PC-9 (cell line): ENCODE results near the gene TRAF2. TPM values are rescaled to one million over a fixed set of nuclear protein-coding genes. Genes with fewer than 3 reads are reported as not detected.

Source experiments
- BruUV-seq: library from RNA; stranded (reverse); fragments of 400-500 nt; replicated peaks from 2 replicates; lab custom pipeline; 2021; lab: Mats Ljungman, UMichigan
- CTCF ChIA-PET: fragments of 300-600 bp; sonication (Branson Sonifier 250); formaldehyde crosslinking; loops from one replicate; lab custom pipeline; 2022; ENCODE audit warnings: antibody characterized with exemption; lab: Charles Lee
- POLR2A ChIA-PET: fragments of 300-600 bp; sonication (Branson Sonifier 250); formaldehyde crosslinking; loops from one replicate; lab custom pipeline; 2022; ENCODE audit warnings: antibody characterized with exemption; ENCODE audit not compliant: unreplicated experiment; lab: Charles Lee
- DNase-seq, 2 experiments: peaks; one replicate each; pipeline versions ENCODE4 v3.0.0 to v3.0.0-alpha.2; 2015 to 2022; ENCODE audit warnings: mixed read lengths in 1 of 2
- H2AFZ ChIP-seq: fragments of 200-600 bp; sonication (generic); 2 replicates; pipeline ENCODE4 v1.8.1; 2017; ENCODE audit warnings: antibody characterized with exemption
- H3F3A ChIP-seq: fragments of 200-600 bp; sonication (generic); 2 replicates; pipeline ENCODE4 v1.8.1; 2017; ENCODE audit warnings: antibody characterized with exemption, mild to moderate bottlenecking, low read depth; ENCODE audit not compliant: insufficient read depth
- H3K27ac ChIP-seq: fragments of 200-600 bp; sonication (generic); 2 replicates; pipeline ENCODE4 v1.6.1; 2016; ENCODE audit warnings: mixed run types
- H3K27me3 ChIP-seq: fragments of 200-600 bp; sonication (generic); 2 replicates; pipeline ENCODE4 v1.6.1; 2016; ENCODE audit warnings: low read depth, mixed run types; ENCODE audit not compliant: insufficient read depth
- H3K36me3 ChIP-seq: fragments of 200-600 bp; sonication (generic); 2 replicates; pipeline ENCODE4 v1.6.1; 2016; ENCODE audit warnings: low read depth, mixed run types
- H3K4me1 ChIP-seq: fragments of 200-600 bp; sonication (generic); replicated peaks from 2 replicates; pipeline ENCODE4 v1.6.1; 2016; ENCODE audit warnings: mixed run types; ENCODE audit not compliant: insufficient read depth
- H3K4me2 ChIP-seq: fragments of 200-600 bp; sonication (generic); 2 replicates; pipeline ENCODE4 v1.6.1; 2017; ENCODE audit warnings: mixed run types
- H3K4me3 ChIP-seq: fragments of 200-600 bp; sonication (generic); 2 replicates; pipeline ENCODE4 v1.6.1; 2016; ENCODE audit warnings: mixed run types
- H3K79me2 ChIP-seq: fragments of 200-600 bp; sonication (generic); 2 replicates; pipeline ENCODE4 v1.6.1; 2017; ENCODE audit warnings: low read depth, mixed run types
- H3K9me2 ChIP-seq: fragments of 200-600 bp; sonication (generic); 2 replicates; pipeline ENCODE4 v1.8.1; 2017; ENCODE audit warnings: mild to moderate bottlenecking; ENCODE audit not compliant: insufficient read depth
- H3K9me3 ChIP-seq: fragments of 200-600 bp; sonication (generic); 2 replicates; pipeline ENCODE4 v1.8.1; 2016; ENCODE audit warnings: low read depth; ENCODE audit not compliant: insufficient read depth
- H4K20me1 ChIP-seq: fragments of 200-600 bp; sonication (generic); 2 replicates; pipeline ENCODE4 v1.8.1; 2017; ENCODE audit not compliant: insufficient read depth
- CTCF ChIP-seq: fragments of 200-600 bp; sonication (generic); conservative IDR thresholded peaks from 2 replicates; pipeline ENCODE4 v1.6.1; 2017; ENCODE audit warnings: mixed run types, antibody characterized with exemption, mild to moderate bottlenecking, moderate library complexity
- EZH2 ChIP-seq: fragments of 200-600 bp; sonication (generic); IDR thresholded peaks from 2 replicates; pipeline ENCODE4 v1.8.0; 2017; ENCODE audit warnings: antibody characterized with exemption, low read depth
- intact Hi-C: fragments of 100-400 bp; cut with micrococcal nuclease; formaldehyde crosslinking; loops from one replicate; pipeline ENCODE4 v1.10.0; 2022; ENCODE audit not compliant: unreplicated experiment
- total RNA-seq: library from RNA; stranded (reverse); gene quantifications from 2 replicates; pipeline ENCODE4 v1.2.3, GENCODE V29; 2021

Gene TRAF2
- total RNA-seq, 1 experiment from 2014 or later = 42.7 TPM

DNA sequence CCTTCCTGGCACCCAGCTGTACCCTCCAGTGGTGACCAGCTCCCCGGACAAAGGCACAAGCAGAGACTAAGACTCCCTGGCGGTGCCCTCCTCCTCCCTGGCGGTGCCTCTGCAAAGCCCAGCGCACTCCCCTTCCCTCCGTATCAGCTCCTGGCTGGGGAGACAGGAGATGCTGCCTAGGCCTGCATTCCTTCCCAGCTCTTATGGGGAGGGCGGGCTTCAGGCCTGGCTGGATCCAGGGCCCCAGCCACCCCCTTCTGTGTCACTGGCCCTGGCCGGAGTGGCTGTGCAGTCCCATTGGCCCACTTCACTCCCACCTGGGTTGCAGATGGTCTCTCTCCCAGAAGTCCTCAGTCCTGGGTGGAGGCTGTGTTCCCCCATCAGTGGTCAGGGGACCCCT, 72.2 kb downstream of the TRAF2 start:
- Histone ChIP-seq H3K27ac (no peak overlapping the region), H3K9me2 (no peaks in the 10 kb centered on the region), H3K4me1 (no peaks in the 10 kb centered on the region), H3K27me3 (no peaks in the 10 kb centered on the region), H3K4me2 (no peak overlapping the region), H2AFZ (no peak overlapping the region), H3F3A (peaks cover 8% of the 10 kb centered on the region; the same call in 1 of the 2 replicates), H3K79me2 (no peaks in the 10 kb centered on the region), H4K20me1 (no peaks in the 10 kb centered on the region), H3K36me3 (no peaks in the 10 kb centered on the region), H3K4me3 (no peak overlapping the region), H3K9me3 (no peaks in the 10 kb centered on the region)
- CTCF ChIA-PET = no interaction called here
- intact Hi-C loops = no loop called here
- BruUV-seq = no TSS peak
- no peak for DNase-seq
- POLR2A ChIA-PET = no interaction called here
- TF ChIP-seq CTCF = no peak
- no peak for TF ChIP-seq EZH2

GRCh38 chr9:136958898-136959850, 72.9 kb downstream of the TRAF2 start:
- BruUV-seq = no TSS peak
- peaks cover 8% of the 10 kb centered on the region; the same call in 1 of the 2 replicates for H3F3A ChIP-seq

More at GRCh38 chr9:136958898-136959850, 72.9 kb downstream of the TRAF2 start:
- Histone ChIP-seq H3K27ac (no peak overlapping the region), H3K4me1 (peaks cover 3% of the 10 kb centered on the region), H3K9me3 (no peaks in the 10 kb centered on the region), H3K27me3 (no peaks in the 10 kb centered on the region), H3K4me2 (no peak overlapping the region), H3K36me3 (no peaks in the 10 kb centered on the region), H4K20me1 (no peaks in the 10 kb centered on the region), H3K79me2 (no peaks in the 10 kb centered on the region), H3K9me2 (no peaks in the 10 kb centered on the region), H3K4me3 (no peak overlapping the region), H2AFZ (no peak overlapping the region)
- intact Hi-C loops = no loop called here
- DNase-seq = no peak
- CTCF ChIA-PET = no interaction called here
- TF ChIP-seq CTCF = no peak
- TF ChIP-seq EZH2 = no peak
- POLR2A ChIA-PET = no interaction called here
